GM18511 (cell line): Measurements from ENCODE around the gene MKI67.

Experiments
- ATAC-seq: cut with Tn5 transposase; IDR thresholded peaks from one replicate; pipeline ENCODE4 v1.9.1; 2021; ENCODE audit warnings: mild to moderate bottlenecking, moderate library complexity; ENCODE audit not compliant: unreplicated experiment

The MKI67 gene

GRCh38 chr10:128084364-128084763 is 41.9 kb downstream of the MKI67 start:
- ATAC-seq: no peak

GRCh38 chr10:128083191-128083895 is 42.9 kb downstream of the MKI67 start:
- no peak for ATAC-seq

GRCh38 chr10:128081720-128082119 is 44.5 kb downstream of the MKI67 start:
- no peak for ATAC-seq

DNA sequence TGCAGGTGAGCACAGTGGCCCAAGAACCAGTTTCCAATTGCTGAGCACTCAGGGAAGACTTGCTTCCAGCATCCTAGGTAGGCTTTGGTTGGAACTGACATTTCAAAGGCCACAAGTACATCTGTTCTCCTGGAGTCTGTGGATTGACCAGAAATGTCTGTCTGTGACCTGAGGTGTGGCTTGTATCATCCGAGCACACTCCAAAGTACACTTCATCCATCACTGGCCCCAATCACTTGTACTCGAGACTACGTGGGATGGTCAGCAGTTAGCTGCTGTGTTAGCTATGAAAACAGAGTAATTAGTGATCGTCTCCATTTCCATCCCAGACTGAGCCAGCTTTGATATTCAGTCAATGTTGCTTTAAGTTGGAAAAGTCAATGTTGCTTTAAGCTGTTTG is 45.0 kb downstream of the MKI67 start:
- no peak for ATAC-seq

DNA sequence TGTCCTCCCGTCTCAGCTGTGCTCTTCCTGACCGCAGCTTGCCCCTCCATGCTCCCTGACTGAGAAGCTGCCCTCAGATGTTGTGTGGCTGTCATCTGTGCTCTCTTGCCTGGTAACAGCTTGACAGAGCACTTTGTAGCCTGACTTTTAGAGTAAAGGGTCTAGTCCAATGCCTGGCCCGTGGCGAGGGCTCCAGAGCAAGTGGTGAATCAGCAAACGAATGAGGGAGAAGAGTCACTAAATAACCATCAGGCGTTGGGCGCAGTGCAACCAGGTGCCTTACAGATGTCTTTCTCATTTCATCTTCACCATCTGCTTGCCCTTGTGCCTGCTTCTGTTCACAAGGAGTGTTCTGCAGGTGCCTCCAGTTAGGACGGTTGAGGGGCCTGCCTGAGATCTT is 45.6 kb downstream of the MKI67 start:
- ATAC-seq: no peak

- ATAC-seq: no peak
Measured at GRCh38 chr10:128080231-128080630, 46.0 kb downstream of the MKI67 start.

GRCh38 chr10:128078136-128078969 is 47.9 kb downstream of the MKI67 start:
- peak; percentile 82 for ATAC-seq

GRCh38 chr10:128077155-128077875 is 48.9 kb downstream of the MKI67 start:
- no peak for ATAC-seq

DNA sequence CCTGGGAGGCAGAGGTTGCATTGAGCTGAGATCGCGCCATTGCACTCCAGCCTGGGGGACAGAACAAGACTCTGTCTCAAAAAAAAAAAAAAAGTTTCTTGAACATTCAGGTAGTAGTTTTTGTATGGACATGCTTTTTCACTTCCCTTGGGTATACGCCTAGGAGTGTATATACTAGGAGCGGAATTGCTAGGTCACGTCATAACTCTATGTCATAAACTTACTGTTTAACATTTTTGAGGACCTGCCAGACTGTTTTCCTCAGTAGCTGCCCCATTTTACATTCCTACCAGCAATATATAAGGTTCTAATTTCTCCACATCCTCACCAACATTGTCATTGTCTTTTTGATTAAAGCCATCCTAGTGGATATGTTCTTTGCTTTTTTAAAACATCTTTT is 51.6 kb downstream of the MKI67 start:
- no peak for ATAC-seq

DNA sequence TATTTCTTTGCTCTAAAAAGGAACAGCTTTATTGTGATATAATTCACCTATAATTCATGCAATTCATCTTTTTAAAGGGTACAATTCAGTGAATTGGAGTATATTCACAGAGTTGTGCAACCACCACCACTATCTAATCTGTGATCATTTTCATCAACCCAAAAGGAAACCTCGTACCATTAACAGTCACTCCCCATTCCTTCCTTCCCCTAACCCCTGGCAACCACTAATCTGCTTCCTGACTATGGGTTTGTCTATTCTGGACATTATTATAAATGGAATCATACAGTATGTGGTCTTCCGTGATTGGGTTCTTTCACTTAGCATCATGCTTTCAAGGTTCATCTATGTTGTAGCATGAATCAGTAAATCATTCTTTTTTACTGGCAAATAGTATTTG is 52.3 kb downstream of the MKI67 start:
- no peak for ATAC-seq

DNA sequence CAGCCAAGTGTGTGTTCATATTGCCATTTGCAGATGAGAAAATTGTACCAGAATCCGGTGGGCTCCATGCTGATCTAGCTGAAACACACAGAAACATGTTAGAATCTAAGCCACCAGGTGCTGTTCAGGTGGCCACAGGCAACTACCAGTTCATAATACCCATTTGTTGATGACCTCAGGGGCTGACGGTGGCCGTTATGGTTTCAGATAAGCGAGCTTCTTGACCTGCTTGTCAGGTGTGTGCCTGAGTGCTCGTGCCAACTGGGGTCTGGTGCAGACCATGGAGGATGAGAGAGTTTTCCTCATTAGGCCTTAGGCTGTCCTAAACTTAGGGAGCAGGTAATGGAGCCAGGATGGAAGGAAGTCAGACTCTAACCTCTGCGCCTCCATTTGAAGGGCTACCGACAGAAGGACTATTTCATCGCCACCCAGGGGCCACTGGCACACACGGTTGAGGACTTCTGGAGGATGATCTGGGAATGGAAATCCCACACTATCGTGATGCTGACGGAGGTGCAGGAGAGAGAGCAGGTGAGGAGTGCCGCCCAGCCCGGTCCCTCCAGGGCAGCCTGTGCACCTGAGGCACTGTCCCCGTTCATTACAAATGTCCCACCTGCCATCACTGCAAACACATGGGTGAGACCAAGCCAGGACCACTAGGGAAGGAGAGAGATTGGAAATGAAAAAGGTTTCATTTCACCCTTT is 53.1 kb downstream of the MKI67 start:
- no peak for ATAC-seq

DNA sequence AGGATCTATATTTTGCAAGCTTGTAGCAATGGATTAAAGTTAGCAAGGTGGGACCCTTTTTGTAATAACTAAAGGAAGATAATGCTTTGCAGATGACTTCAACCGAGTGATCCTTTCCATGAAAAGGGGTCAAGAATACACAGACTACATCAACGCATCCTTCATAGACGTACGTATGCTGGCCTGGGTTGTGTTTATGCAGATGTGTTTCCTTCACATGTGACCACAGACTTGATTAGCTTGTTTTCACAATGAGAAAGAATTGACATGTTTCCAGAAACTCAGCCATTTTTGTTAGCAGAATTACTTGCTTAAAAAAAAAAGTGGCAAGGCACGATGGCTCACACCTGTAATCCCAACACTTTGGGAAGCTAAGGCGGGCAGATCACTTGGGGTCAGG is 54.2 kb downstream of the MKI67 start:
- ATAC-seq: no peak

GRCh38 chr10:128071417-128071782 is 54.8 kb downstream of the MKI67 start:
- ATAC-seq: no peak

DNA sequence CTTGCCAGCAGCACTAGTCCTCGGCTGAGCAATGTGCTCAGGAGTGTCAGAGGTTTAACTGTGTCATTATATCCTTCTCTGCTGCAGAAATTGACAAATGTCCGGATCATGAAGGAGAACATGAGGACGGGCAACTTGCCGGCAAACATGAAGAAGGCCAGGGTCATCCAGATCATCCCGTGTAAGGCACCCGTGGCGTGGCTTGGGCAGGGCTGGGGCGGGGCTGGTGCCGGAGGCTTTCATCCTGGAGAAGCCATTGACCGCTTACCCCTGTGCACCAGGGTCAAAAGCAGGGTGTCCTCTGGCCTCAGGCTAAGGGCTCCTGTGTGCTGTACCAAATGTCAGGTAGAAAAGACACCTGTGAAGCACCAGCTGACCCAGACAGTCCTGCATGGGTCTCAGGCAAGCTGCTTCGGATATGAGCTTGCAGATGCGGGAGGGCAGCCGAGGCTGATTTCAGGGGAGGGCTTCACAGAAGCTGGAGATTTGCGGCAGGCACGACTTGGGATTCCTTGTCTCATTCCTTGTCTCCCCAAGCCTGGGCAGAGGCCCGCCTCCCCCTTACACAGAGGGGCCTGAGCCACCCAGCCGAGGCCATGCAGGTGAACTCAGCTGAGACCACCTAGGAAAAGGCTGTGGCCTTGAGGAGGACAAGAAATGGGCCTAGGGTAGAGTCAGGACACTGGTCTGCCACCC is 55.4 kb downstream of the MKI67 start:
- no peak for ATAC-seq

DNA sequence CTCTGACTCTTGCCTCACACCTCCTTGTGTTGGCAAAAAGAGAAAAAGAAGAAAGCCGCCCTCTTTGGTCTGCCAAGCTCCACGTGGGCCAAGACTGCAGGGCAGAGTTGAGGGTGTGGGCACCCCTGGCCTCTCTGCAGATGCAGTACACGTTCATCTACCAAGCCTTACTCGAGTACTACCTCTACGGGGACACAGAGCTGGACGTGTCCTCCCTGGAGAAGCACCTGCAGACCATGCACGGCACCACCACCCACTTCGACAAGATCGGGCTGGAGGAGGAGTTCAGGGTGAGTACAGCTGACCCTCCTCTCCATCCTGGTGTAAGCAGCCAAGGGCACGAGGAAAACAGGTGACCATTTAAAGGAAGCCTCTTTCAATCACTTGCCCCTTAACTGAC is 56.1 kb downstream of the MKI67 start:
- no peak for ATAC-seq

- ATAC-seq: peak; percentile 42
Measured at GRCh38 chr10:128069351-128070051, 56.7 kb downstream of the MKI67 start.

- no peak for ATAC-seq
Measured at GRCh38 chr10:128068398-128069285, 57.6 kb downstream of the MKI67 start.

- no peak for ATAC-seq
Measured at GRCh38 chr10:128067691-128068397, 58.4 kb downstream of the MKI67 start.
